HG03159 (cell line): ENCODE data around the gene NR2F6.

Source experiments
- ATAC-seq: cut with Tn5 transposase; IDR thresholded peaks from one replicate; pipeline ENCODE4 v1.9.1; 2021; ENCODE audit warnings: mild to moderate bottlenecking, moderate library complexity; ENCODE audit not compliant: unreplicated experiment

NR2F6 gene

GRCh38 chr19:17240062-17240752 lies 5.5 kb downstream of the NR2F6 start:
- no peak for ATAC-seq

GRCh38 chr19:17237747-17238706 lies 7.7 kb downstream of the NR2F6 start:
- ATAC-seq, result no peak

DNA sequence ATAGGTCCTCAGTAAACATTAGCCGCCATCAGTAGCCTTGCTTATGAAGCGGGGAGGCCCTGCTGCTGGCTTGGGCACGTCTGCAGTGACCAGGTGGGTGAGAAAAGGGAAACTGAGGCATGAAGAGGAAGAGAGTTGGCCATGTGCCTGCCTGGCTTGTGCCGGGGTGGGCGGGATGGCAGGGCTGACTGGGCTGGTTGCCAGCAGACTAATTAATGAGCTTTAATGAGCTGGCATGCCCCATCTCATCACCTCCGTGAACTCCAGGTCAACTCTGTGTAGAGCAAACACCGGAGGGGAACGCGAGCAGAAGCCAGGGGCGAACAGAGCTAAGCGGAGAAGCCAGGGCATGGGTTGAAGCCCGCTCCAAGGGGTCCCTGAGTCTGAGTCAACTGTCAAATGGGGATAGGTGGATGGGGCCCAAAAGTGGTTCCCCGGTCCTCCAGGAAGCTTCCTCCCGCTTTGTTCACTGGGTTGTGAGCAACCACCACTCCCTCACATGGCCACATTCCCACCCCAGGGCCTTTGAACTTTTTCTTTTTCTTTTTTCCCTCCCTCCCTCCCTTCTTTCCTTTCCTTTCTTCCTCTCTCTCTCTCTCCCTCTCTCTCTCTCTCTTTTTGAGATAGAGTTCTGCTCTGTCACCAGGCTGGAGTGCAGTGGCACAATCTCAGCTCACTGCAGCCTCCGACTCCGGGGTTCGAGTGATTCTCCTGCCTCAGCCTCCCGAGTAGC lies 8.7 kb downstream of the NR2F6 start:
- no peak for ATAC-seq

GRCh38 chr19:17235971-17236777 lies 9.5 kb downstream of the NR2F6 start:
- ATAC-seq, result no peak

- ATAC-seq, result peak; percentile 72
Observed at GRCh38 chr19:17235300-17235970, 10.3 kb downstream of the NR2F6 start.

DNA sequence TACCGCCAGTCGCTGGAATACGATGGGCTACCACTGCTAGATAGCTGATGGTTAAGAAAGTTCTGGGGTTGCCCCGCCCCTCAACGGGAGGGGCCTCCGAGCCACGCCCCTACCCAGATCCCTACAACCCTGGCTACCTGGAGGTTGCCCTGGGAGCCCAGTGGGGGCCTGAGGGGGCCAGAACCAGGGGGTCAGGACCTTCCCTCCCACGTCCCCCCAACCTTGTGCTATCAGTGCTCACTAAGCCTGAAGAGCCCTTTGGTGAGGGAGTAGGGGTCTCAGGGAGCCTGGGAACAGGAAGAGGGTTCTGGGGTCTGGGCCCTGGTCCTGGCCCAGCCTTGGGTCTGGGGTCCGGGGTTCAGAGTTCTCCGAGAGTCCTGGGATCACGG lies 10.8 kb downstream of the NR2F6 start:
- ATAC-seq, result no peak

- ATAC-seq, result no peak
Observed at GRCh38 chr19:17232258-17232657, 13.5 kb downstream of the NR2F6 start.

DNA sequence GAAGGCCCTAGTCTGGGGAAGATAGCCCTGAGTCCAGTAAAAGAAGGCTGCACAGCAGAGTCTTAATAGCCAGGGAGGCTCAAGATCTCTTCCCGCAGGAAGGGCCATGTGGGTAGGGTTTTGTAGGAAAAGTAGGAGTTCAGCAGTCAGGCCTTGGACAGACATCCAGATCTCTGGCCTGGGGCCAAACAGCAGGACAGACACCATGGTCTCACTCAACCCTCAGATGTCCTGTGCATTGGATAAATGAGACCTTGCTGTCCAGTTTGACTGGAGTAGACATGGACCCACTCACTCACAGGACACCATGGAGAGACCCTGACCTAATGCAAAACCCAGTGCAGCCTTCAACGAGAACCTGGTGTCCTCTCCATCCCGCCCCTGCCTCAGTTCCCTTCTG lies 15.8 kb downstream of the NR2F6 start:
- ATAC-seq, result no peak

DNA sequence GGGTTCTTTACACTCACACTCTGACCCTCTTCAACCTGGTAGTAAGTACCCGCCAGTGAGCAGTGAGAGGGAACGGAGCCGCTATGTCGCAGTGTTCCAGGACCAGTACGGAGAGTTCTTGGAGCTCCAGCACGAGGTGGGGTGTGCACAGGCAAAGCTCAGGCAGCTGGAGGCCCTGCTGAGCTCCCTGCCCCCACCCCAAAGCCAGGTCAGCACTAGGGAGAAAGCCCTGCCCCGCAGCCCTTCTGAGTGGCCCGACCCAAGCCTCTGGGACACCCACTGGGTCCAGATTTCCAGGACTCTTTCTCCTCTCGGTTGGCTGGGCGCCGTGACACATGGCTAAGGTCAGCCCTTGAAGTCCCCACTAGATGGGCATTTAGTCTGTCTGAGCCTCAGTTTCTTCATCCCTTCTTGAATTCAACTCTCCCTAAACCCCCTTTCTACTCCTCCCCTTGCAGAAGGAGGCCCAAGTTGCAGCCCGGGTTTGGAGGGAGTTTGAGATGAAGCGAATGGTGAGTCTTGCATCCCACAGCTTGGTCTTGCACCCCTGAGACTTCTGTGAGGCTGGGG lies 17.8 kb downstream of the NR2F6 start:
- no peak for ATAC-seq

GRCh38 chr19:17226002-17226933 lies 19.5 kb downstream of the NR2F6 start, which contains the start of gene OCEL1:
Gene OCEL1, plus strand, starts transcription at chr19:17226226. Its CDS starts 22 bp downstream, at chr19:17226248.
- ATAC-seq, result peak; percentile 85

DNA sequence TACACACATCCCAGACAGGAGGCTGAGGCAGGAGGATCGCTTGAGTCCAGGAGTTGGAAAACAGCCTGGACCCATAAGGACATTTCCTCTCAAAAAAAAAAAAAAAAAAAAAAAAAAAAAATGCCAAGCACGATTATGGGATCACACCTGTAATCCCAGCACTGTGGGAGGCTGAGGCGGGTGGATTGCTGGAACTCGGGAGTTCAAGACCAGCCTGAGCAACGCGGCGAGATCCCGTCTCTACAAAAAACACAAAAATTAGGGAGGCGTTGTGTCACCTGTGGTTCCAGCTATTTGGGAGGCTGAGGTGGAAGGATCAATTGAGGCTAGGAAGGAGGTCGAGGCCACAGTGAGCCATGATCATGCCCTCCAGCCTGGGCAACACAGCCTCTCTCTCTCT lies 20.7 kb downstream of the NR2F6 start:
- no peak for ATAC-seq

GRCh38 chr19:17220207-17220758 lies 25.4 kb downstream of the NR2F6 start:
- no peak for ATAC-seq

DNA sequence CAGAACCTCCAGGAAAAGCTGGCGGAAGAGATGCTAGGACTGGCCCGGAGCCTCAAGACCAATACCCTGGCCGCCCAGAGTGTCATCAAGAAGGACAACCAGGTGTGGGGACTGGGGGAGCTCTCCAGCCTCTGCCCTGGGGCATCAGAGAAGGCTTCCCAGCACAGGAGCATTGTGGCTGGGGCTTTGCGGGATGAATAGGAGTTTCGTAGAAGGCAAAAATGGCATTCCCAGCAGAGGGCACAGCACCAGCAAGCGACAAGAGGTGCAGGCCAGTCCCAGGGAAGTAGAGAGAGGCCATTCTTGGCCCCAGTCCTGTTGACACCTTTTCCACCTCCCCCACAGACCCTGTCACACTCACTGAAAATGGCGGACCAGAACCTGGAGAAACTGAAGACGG lies 26.4 kb downstream of the NR2F6 start:
- ATAC-seq, result no peak

- ATAC-seq, result no peak
Observed at GRCh38 chr19:17216058-17216670, 29.6 kb downstream of the NR2F6 start.

DNA sequence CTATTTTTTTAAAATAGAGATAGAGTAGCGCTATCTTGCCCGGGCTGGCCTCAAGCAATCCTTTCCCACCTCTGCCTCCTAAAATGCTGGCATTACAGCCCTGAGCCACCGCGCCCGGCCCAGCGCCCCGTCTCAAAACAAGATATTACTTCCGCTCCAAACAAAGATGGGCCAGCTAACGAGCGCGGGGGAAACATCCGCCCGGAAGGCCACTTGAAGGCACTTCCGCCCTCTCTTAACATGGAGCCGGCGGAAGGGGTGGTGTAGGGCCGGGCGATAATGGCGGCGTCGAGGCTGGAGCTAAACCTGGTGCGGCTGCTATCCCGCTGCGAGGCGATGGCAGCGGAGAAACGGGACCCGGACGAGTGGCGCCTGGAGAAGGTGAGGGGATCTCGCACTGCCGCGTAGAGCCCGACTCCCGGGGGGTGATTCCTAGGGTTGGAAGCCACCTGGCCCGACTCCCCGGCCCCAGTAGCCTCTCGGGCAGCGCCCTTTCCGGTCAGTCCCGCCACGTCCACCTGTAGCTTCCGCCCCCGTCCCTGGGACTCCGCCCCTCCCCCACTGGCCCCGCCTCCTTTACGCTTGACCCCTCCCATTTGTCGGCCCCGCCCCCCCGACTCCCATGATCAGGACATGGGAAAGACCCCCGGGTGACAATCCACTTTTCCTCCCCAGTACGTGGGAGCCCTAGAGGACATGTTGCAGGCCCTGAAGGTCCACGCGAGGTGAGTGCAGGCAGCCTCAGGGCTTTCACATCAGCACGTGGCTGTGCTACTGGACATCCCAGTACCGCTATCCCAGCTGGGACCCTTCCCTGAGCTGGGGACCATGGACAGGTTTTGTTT lies 30.4 kb downstream of the NR2F6 start, which contains the start of gene USE1:
USE1 (plus strand) TSS at position 231 of the 845 bp plus-strand sequence; CDS start at position 280, 49 bp downstream.
- ATAC-seq, result peak; percentile 83

DNA sequence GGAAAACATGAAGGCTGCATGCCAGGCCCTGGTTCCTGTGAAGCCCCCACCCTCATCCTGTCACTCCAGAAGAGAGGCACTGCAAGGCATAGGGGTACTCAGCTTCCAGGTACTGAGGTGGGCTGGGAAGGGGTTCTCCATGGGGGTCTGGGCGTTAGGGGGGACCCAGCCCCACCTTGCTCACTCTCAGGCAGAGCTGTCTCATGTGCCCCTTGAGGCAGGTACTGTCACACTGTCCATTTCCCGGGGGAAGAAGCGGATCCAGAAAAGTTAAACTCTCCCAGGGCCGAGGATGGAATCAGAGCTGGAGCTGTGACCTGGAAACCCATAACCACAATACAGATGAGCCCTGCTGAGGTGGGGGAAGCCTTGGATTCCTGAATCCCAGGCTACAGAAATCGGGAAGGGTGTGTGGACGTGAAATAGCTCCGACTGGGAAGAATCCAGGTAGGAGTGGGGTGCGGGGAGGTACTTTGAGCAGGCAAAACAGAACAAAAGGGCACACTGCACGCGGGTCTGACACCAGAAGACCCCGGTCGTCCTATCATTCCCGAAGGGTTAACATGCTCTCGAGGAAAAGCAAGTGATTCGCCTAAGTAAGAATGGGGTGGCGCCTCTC lies 31.1 kb downstream of the NR2F6 start:
- ATAC-seq, result no peak
